Dedifferentiated amniotic fluid mesenchymal stem cell (primary cell): ENCODE data around the gene EGFL7.

ENCODE experiments used
- DNase-seq: peaks from one replicate; pipeline ENCODE4 v3.0.0-alpha.2; 2016; ENCODE audit errors: extremely low spot score

Gene EGFL7

DNA sequence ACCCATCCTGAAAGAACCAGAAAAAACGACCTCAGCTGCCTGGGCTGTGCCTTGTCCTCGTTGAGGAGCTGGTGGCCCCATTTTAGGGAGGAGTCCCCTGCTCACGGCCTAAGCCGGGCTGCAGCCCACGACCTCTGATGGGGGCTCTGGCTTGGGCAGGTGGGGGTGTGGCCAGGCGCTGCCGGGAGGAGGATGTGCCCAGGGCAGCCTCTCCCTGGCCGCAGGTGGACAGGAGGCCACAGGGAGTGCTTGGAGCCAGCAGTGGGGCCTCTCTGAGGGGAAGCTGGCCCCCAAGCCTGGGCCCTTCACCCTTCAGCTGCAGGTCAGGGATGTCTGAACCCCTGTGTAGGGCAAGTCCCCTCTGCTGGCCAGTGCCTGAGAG lies 52.2 kb downstream of the EGFL7 start:
- no peak for DNase-seq

- no peak for DNase-seq
Measured at GRCh38 chr9:136717399-136717798, 54.7 kb downstream of the EGFL7 start.

DNA sequence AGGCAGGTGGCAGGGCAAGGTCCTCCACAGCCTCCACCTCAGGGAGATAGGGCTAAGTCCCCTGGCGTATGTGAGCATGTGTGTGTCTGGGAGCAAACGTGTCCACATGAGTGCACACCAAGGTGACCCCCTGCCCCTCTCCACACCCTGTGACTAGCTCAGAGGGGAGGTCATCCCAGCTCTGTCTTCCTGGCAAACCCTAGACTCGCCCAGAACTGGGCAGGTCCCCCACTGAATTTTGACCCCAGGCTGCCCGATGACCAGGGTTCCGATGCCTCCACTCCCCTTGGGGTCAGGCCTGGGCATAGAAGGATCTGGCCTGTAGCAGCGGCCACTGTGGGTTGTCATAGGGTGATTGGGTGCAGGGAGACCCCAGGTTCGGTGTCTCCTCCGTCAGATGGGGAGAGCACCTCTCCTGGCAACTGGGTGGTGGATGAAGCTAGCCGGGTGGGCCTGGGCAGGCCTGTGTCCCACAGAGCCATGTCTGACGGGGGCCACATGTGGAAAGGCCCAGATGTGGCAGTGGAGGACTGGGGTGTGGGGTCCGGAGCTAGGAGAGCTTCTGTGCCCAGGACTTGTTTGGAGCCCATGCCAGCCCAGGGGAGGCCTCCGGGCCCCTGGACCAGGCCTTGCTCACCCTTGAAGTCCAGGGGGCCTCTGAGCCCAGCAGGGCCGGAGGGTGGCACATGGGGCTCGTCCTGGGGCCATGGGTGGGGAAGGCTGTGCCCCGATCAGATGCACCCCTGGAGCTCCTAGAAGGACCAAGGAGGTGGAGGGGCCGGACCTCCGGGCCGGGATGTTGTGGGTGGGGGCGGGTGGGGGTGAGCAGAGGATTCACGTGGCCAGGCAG lies 55.9 kb downstream of the EGFL7 start:
- DNase-seq, result no peak

DNA sequence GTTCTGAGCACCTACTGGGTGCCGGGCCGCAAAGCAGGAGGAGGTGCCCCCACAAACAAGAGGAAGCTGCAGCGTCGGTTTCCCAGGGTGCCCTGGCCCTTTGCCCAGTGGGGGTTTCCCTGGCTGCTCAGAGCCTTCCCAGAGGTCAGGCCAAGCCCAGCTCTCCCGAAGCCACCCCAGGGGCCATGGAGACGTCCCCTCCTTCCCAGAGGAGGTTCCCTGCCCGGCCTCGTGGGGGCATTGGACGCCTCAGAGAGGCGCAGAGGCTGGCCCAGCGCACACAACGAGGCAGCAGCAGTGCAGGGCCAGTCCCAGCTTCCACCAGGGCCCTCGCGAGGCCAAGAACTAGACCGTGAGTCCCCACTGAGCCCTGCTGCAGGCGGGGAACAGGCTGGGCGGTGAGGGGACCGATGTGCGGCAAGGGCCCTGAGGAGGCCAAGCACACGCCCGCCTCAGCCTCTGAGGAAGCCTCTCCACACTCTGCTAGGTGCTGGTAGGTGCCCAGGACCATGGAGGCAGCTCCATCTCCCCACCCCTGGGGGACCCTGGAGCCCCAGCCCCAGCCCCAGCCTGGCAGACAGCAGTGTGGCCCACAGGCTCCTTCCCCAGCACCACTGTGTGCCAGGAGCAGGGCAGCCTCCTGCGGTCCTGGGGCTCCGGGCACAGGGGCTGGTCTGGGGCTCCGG lies 56.6 kb downstream of the EGFL7 start:
- DNase-seq, result no peak

GRCh38 chr9:136720251-136720897 lies 57.7 kb downstream of the EGFL7 start:
- no peak for DNase-seq

DNA sequence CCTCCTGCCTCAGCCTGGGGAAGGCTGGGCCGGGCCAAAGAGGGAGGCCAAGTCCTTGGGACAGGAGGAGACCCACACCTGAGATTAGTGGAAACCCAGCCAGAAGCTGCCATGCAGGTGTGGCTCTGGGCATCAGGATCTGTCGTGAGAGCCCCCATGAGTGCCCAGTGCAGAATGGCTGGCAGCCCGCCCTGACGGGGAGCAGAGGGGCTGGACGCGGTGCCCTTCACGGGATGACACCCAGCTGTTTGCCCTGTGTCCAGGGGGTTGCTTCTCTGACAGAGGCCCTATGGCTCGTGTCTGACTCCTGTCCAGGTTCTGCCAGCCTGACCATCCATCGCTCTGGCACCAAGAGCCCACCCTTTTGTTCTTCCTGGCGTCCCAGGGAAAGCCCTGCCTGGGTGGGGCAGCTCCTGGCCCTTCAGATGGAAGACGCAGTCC lies 58.2 kb downstream of the EGFL7 start:
- DNase-seq, result no peak

DNA sequence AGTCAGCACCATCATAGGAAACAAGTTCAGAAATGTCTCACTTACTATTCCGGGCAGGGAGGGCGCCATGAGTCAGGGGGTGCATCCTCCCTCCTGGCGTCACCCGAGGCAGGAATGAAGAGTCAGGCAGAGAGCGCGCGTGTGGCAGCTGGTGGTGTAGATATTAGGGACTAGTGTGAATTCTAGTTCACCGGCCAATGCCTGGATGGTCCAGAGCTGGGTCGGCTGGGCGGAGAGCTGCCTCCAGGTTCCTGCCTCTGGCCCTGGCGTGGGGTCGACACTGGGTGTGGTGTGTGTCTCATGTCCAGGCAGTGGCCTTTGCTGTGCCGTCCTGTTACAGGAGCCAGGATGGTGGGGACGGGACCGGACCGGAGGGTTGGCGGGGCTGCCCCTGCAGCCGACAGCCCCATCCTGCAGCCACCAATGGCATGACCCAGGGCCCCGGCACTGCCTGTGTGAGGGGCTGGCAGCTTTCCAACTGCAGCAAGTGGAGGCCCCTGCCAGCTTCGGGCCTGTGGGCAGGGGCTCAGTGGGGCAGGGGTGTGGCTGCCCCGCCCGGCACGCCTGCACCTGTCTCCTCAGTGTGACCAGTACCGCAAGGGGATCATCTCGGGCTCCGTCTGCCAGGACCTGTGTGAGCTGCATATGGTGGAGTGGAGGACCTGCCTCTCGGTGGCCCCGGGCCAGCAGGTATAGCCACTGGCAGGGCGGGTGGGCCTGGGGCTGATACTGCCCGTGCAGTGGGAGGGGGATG lies 58.8 kb downstream of the EGFL7 start:
- DNase-seq, result no peak
